T-helper 9 cell (primary cell): ENCODE measurements around the gene CRYBA4.

Source experiments
- DNase-seq: peaks from one replicate; pipeline ENCODE4 v3.0.0-alpha.2; 2020

The CRYBA4 gene

DNA sequence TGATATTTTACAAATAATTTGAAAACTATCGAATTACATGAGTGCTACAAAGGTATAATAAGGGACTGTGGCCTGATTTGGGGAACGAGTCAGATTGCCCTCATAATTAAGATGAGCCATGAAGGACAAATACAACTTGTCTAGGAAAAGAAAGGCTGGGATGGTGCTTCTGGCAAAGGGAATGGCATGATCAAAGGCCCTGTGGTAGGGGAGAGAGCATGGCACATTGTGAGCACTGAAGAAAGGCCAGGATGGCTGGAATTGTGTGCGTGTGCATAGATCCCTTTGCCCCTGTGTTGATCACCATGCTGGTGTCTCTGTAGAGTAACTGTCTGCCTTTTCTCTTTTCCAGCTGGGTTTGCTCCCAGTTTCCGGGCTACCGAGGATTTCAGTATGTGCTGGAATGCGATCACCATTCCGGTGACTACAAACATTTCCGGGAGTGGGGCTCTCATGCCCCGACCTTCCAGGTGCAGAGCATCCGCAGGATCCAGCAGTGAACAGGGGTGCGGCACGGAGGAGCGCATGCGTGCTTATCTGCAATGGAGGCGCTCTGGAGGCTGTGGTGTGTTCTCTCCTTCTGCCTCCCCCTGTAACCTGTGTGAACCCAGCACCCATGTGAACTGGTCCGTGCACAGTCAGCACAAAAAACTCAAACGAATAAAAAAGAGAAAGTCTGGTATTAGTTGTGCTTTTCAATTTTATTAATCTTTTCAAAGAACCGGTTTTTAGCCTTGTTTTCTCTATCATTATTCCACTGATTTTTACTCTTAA is 8.4 kb downstream of the CRYBA4 start:
- DNase-seq = no peak

DNA sequence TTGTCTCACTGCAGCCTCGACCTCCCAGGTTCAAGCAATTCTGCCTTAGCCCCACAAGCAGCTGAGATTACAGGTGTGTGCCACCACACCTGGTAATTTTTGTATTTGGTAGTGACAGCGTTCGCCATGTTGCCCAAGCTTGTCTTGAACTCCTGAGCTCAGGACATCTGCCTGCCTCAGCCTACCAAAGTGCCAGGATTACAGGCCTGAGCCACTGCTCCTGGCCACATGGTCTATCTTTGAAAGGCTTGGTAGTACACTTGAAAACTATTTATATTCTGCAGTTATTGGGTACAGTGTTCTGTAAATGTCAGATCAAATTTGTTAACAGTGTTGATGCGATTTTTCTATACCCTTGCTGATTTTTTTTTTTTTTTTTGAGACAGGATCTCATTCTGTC is 9.5 kb downstream of the CRYBA4 start:
- DNase-seq = no peak

DNA sequence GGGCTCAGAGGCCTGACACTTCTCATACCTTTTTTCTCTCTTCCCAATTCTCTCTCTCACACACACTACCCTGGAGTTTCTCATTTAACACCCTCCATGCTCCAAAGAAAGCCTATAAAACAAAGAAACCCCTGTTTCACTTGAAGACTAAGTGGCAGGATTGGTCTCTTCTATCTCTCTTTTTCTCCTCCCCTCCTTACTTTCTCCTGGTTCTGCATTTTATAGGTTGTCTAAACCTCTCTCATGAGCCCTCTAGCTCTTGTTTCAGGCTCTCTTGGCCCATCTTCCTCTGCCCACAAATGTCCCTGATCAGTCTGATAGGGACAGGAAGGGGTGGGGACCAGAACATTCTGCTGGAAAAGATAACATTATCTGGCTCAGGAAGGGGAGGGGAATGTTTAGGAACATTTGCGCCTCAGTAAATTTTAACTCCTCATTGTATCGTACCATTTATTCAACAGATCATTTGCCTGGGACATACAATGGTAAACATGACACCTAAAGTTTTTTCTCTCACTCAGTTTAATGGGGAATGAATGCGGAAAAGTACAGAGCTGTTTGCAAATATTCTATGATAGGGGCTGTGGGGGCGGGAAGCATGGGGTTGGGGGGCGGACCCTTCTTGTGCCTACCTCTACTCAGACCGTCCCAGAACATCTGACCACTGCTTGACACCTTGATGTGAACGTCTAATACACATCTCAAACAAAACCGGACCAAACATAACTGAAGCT is 10.8 kb downstream of the CRYBA4 start:
- no peak for DNase-seq

DNA sequence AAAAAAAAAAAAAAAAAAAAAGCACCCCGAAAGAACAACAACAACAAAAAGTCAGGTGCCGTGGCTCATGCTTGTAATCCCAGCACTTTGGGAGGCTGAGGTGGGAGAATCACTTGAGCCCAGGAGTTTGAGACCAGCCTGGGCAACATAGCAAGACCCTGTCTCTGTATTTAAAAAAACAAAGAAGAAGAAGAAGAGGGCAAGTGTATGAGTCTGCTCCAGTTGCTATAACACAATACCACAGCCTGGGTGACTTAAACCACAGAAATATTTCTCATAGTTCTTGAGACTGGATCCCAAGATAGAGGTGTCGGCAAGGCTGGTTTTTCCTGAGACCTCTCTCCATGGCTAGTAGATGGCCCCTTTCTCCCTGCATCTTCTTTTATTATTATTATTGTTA is 12.4 kb downstream of the CRYBA4 start:
- no peak for DNase-seq

DNA sequence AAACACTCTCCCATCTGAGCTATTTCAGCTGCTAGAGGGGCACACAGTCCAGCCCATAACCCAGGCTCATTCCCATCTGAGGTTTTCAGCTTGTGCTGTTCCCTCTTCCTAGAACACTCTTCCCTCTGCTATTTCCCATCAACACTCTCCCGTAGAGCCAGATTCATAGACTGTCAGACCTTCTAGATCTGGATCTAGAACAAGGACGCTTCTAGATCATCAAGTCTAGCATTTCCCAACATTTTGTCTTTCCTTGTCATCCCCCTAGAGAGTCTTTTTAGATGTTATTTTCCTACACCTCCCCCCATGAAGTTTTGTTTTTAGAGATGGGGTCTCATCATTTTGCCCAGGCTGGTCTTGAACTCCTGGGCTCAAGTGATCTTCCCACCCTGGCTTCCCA is 13.4 kb downstream of the CRYBA4 start:
- no peak for DNase-seq

DNA sequence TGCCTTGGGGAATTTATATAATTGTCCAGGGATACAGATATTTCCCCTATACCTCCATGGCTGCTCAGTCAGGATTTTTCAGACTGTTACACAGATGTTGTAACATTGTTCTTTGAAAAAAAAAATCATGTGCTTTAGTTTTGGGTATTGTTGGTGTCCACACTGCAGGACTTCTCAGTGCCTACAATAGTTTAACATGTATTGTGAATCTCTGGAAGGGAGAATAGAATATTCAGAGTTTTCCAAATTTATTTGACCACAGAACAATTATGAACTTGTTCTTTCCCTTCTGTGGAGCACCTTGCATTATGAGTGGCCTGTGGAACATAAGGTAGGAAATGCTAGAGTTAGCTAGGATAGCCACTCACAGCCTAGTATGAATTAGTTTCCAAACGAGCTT is 14.5 kb downstream of the CRYBA4 start:
- DNase-seq = no peak

DNA sequence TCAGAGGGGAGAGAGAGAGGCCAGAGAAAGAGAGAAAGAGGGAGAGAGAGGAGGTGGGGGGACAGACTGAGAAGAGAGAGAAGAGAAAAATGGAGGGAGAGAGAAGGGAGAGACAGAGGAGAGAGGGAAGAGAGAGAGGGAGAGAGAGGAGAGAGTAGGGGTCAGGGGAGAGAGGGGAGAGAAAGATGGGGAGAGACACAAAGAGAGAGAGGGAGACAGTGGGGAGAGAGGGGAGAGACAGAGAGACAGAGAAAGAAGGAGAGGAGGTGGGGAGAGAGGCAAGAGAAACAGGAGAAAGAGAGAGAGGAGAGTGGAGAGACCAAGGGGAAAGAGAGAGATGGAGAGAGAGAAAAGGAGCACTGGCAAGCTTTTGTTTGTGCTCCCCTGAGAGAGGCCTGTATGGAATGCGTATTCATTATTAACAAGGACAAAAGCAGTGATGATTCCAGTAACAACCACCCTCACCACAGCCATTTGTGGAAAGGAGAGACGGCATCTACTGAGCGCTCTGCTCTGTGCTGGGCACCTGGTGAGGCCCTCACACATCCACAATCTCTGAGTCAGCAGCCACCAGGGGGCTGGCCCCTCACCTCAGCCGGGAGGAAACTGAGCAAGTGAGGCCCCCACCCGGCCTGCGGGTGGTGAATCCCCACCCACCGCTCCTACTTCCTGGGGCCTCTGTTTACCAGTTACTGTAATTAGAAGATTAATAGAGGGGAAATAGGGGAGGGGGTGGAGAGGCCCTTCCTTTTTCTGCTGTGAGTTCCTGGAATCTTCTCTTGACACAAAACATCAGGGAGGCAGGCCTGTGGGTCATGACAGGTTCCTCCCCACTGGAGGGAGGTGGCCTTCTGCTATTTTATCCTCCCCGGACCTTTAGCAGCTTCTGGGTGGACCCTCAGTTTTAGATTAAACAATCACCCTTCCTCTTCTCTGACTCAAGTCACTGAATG is 21.0 kb downstream of the CRYBA4 start:
- peak; percentile 53 for DNase-seq

DNA sequence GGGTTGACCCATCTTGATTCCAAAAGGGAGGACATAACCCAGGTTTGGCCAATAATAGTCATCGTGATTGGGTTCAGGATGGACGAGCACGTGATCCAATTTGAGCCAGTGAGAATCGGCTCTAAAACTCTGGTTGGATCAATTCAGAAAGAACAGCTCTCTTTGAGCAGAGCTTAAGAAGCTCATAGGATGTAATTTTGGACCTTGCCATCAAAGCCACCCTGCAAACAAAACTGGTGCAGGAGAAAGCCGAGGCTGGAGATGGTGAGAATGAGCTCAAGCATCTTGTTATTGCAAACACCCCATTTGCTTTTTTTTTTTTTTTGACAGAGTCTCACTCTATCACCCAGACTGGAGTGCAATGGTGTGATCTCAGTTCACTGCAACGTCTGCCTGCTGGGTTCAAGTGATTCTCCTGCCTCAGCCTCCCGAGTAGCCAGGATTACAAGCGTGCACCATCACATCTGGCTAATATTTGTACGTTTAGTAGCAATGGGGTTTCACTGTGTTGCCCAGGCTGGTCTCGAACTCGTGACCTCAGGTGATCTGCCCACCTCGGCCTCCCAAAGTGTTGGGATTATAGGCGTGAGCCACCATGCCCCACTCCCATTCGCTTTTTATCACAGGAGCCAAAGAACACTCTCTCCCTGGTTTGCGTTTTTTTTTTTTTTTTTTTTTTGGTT is 21.8 kb downstream of the CRYBA4 start:
- no peak for DNase-seq

DNA sequence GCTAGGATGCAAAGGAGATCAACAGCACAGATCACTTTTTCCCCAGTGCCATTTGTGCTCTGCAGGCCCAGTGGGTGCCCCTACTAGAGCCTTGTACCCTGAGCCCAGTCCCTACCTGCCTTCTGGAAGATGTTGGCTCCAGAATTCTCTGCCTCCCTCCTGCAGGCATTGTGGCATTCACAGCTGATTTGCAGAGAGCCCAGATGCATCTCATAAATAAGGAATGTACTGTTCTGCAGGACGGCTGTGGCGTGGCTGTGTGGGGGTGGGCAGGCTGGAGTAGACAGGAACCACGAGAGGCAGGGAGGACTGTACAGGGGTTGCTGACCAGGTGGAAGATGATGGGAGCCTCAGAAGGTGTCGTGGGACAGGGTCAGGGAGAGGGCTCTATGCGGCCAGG is 24.4 kb downstream of the CRYBA4 start:
- DNase-seq = no peak

DNA sequence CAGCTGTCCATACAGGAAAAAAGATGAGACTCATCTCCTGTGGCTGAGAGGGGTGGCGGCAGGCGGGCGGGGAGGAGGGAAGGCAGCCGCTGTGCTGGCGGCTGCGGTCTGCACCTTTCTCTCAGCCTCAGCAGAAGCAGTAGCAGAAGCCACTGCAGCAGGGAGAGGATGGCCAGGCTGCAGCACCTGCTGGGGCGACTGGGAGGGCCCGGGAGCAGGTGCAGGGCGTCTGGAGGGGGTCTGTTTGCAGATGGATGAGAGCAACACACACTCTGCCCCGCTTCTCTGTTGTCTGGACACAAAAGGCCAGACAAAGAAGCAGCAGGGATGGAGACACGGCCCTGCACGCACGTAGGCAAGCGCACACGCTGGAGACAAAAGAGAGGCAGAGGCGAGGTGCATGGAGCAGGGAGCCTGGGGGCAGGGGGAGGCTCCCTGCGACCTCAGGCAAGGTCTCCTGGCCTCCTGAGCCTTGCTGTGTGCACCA is 26.3 kb downstream of the CRYBA4 start:
- peak; percentile 29 for DNase-seq

DNA sequence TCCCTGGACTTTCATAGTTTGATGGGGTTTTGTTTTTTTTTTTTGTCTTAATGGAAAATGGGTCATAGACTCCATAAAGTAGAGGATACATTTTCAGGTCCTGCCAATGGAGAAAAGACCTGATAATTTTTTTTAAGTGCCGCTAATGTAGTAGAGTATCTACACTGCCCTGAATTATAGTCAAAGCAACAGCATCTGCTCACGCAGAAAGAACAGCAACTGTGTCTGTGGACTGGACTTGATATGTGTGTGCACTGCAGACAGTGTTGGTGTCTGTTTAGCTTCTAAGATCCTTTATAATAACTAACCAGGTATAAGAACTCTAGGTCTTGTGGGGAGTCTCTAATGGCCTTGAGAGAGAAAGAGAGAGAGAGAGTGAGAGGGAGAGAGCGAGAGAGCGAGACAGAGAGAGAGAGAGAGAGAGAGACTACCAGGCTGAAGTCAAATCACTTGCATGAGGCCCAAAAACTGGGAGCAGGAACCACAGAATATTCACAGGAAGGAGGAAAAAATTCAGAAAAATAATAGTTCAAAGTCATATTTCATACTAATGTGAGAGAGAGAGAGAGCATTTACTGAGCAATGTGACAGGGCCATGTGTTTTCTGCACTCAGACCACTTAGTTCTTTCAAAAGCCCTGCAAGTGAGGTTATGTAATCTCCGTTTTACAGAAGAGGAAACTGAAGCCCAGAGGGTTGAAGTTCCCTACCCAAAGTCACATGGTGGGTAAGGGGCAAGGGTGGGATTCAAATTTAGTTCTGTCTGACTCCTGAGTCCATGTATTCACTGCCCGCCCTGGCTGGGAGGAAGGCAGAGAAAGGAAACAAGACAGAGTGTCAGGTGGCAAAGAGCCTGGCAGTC is 27.0 kb downstream of the CRYBA4 start:
- no peak for DNase-seq

DNA sequence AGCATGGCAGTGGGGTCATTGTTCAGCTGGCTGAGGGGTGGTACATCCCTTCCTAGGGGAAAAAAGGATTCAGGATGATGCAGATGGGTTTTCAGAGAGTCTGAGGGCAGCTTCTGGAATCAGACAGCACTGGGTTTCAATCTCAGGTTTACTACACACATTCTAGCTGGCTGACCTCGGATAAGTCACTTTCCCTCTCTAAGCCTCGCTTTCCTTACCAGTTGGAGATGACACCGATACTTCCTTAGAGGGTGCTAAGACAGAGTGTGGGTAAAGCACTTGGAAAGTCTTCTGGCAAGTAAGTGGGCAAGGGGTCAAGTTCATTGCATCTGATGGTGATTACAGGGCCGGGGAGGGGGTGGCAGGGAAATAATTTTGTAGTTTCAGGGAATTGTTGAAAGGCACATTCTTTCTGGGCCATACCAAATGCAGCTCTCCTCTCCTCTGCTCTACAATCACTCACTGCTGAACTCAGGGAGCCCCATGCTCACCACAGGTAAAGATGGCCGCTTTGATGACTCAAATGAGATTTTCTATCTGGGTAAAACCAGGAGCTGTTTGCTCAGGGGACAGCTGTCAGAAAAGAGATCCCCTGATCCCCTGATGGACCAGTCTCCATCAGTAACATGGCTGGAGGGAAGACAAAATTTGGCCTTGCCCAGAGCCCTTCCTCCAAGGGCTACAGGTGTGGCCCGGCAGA is 29.1 kb downstream of the CRYBA4 start:
- DNase-seq = no peak

DNA sequence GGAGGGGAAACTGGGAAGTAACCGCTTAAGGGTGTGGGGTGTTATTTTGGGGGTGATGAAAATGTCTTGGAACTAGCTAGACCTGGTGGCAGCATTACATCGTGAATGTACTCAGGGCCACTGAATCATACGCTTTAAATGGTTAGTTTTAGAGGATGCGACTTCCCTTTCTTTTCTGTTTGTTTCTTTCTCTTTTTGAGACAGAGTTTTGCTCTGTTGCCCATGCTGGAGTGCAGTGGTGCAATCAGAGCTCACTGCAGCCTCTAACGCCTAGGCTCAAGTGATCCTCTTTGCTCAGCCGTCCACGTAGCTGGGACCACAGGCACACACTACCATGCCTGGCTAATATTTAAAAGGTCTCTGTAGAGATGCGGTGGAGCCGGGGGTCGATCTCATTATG is 30.1 kb downstream of the CRYBA4 start:
- no peak for DNase-seq

DNA sequence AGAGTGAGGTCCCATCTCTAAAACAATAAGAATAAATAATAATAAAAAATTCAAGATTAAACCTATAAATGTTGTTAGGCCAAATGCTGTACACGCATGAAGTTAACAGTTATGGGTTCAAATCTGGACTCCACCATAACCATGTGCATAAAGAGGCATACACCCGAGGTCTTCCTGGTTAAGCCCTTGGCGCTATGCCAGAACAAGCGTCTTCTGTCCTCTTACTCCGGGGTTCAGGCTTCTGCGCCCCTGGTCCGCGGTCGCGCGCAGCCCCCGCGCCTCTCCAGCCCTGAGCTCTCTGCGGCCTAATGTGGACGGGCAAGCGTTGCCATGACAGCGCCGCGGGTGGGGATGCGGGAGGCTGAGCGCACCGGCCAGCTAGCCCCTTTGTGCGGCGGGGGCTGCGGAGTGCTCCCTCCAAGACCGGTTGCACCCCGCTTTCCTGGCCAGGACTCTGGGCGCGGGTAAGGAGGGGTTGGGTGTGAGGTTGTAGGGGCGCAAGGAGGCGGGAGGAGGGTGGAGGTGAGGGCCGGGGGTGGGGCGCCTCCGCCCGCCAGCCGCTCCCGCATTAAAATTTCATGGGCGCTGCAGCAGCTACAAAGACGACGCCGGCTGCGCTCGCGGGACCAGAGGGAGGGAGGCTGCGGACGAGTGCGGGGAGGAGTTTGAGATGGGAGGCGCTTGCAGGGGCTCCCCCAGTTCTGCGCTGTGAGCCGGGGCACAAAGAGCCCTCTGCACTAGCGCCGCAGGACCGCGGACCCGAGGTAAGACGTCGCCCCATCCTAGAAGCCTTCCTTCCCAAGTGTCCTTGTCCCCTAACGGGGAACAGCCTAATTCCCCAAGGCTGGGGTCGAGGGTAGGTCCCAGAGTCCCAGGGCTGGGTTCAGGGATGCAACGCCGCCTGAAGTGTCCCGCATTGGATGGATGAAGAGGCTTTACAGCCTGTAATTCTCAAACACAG is 35.4 kb downstream of the CRYBA4 start, which contains the start of gene MIAT:
Gene MIAT (plus strand): TSS at position 698 of the 961 bp plus-strand sequence.
- peak; percentile 61 for DNase-seq

DNA sequence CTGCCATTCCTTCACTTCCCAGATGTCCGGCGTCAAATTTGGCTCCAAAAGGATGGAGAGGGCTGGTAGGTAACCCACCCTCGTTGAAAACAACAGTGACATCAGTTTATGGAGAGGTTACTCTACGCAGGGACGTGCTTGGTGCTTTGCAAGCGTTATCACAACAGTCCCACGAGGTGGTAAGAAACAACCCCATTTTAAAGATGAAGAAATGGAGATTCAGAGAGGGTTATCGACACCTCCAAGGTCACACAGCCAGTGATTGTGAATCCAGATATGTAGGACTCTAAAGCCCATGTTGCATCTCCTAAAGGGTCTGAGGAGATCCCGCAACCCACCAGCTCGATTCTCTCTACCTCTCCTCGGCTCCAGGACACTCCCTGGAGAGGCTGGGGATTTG is 36.4 kb downstream of the CRYBA4 start:
- DNase-seq = no peak

DNA sequence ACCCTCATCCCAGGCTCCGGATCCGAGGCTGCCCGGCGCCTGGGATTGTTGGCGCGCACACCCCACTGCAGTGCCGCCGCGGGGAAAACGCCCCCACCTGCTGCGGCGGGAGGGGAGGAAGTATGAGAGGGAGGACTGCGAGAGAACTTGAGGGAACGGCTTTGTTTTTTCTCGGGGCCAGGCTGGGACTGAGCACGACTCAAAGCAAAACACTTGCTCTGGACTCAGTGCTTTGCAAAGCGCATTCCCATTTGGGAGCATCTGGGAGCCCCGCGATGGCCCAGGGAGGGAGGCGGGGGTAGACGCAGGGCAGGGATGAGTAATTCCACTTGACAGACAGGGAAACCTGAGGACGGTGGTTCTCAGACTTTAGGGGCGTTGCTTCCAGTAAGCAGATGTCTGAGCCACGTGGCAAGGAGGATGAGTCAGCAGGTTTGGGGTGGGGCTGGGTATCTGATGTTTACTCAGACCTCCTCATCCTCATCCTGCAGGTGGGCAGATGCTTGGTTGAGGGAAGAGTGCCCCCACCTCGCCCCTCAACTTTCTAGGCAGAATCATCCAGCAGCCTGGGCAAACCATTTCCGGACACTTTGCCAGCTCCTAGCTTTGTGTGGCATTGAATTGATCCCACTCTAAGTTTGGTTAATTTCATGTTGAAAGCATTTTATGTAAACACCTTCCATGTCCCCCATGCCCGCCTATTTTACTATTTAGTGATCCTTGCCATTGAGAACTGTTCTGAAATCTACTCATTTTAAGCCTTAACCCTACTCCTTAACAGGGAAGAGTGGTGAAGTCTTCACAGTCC is 37.1 kb downstream of the CRYBA4 start:
- peak; percentile 54 for DNase-seq

DNA sequence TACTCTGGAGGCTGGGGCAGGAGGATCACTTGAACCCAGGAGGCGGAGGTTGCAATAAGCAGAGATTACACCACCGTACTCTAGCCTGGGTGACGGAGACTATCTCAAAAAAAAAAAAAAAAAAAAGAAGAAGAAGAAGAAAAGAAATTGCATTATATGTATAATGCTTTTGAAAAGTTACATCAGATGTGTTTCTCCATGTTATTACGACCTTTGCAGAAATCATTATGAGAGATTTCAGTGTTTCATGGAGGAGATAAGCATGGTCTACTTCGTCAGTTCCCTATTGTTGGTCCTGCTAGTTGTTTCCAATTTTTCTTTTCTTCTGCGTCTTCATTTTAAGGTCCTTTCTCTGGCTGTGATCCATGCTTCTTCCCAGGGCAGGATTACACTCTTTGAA is 38.6 kb downstream of the CRYBA4 start:
- DNase-seq = no peak

DNA sequence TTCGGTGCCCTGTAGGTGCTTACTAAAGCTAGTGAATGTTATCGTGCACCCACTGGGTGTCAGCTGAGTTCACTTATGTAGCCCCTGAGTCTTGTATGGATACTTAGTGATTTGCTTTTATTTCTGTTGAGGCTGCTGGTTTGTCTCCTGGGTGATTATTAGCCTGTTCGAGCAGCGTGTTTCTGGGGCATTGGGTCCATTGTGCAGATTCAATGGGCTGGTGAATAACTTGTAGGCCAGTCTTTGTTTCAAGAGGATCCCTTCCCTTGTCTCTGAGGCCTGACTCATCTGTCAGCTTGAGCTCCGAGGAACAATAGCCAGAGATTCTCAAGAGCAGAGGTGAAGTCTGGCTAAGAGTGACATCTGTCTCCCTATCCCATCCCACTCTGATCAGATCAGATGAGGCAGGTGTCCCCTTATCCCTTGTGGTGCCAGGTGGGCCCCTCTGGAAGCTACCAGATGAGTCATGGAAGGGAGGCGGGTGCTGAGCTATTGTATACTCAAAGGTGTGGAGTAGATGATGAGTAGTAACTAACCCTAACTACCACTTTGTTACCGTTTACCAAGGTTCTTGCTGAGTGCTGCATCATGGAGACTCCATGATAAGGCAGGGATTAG is 39.3 kb downstream of the CRYBA4 start:
- no peak for DNase-seq
